GM18508 (cell line): ENCODE measurements around the gene HOXA4.

ENCODE experiments used
- ATAC-seq: cut with Tn5 transposase; IDR thresholded peaks from one replicate; pipeline ENCODE4 v1.9.1; 2021; ENCODE audit warnings: moderate number of reproducible peaks; ENCODE audit not compliant: insufficient read depth, unreplicated experiment

HOXA4 gene

GRCh38 chr7:27159266-27160144 lies 28.9 kb upstream of the HOXA4 start:
- no peak for ATAC-seq

GRCh38 chr7:27158436-27159265 lies 28.1 kb upstream of the HOXA4 start:
- no peak for ATAC-seq

- ATAC-seq, result no peak
Observed at GRCh38 chr7:27157702-27158431, 27.3 kb upstream of the HOXA4 start.

- no peak for ATAC-seq
Observed at GRCh38 chr7:27156916-27157701, 26.6 kb upstream of the HOXA4 start.

GRCh38 chr7:27156508-27156898 lies 25.9 kb upstream of the HOXA4 start, which contains the start of gene HOXA7:
TSS of gene HOXA7 (minus strand) at chr7:27156675. CDS start at chr7:27156545, 130 bp downstream.
- no peak for ATAC-seq

GRCh38 chr7:27155816-27156507 lies 25.4 kb upstream of the HOXA4 start:
- ATAC-seq, result no peak

- ATAC-seq, result no peak
Observed at GRCh38 chr7:27154901-27155815, 24.6 kb upstream of the HOXA4 start.

GRCh38 chr7:27154369-27154768 lies 23.8 kb upstream of the HOXA4 start:
- ATAC-seq, result no peak

- ATAC-seq, result no peak
Observed at GRCh38 chr7:27153526-27153925, 23.0 kb upstream of the HOXA4 start.

- no peak for ATAC-seq
Observed at GRCh38 chr7:27152816-27153442, 22.4 kb upstream of the HOXA4 start.

GRCh38 chr7:27151931-27152815 lies 21.6 kb upstream of the HOXA4 start, which contains the start of gene HOXA3:
TSS of gene HOXA3 (minus strand) at chr7:27152583. CDS start at chr7:27110640, 41,943 bp downstream.
- ATAC-seq, result no peak

- no peak for ATAC-seq
Observed at GRCh38 chr7:27151341-27151930, 20.9 kb upstream of the HOXA4 start.

GRCh38 chr7:27150568-27151340 lies 20.2 kb upstream of the HOXA4 start:
- ATAC-seq, result no peak

- ATAC-seq, result no peak
Observed at GRCh38 chr7:27149842-27150567, 19.4 kb upstream of the HOXA4 start.
